ENCODE results near the gene CIAO2B.
A peak's percentile ranks its signal among the peaks of the same experiment; 100 is the strongest.

The CIAO2B gene

GRCh38 chr16:66889622-66890021 lies 44.6 kb downstream of the CIAO2B start:
- no peaks in the 10 kb centered on the region for H3K27me3 ChIP-seq (ENCODE audit: control insufficient read depth, insufficient read depth, low read length)
- H3K4me1 ChIP-seq: peaks cover 13% of the 10 kb centered on the region
- H2AFZ ChIP-seq: no peak overlapping the region
- H3K4me3 ChIP-seq (ENCODE audit: low read depth, low read length): no peak overlapping the region
- H3K9ac ChIP-seq: no peak overlapping the region
- no peak overlapping the region for H3K27ac ChIP-seq
- no peaks in the 10 kb centered on the region for H3K9me3 ChIP-seq (ENCODE audit: control insufficient read depth, low read length)
- H3K36me3 ChIP-seq (ENCODE audit: control insufficient read depth, insufficient read depth, low read length): no peaks in the 10 kb centered on the region
- peaks cover 6% of the 10 kb centered on the region for H3K79me2 ChIP-seq
- TF ChIP-seq CTCF (IDR thresholded peaks at IDR 0.05): no peak
- H3K4me2 ChIP-seq (ENCODE audit: low read length): no peak overlapping the region

- no peak overlapping the region for H3K9ac ChIP-seq
- no peak overlapping the region for H3K4me3 ChIP-seq (ENCODE audit: low read depth, low read length)
- peaks cover 13% of the 10 kb centered on the region for H3K4me1 ChIP-seq
- no peaks in the 10 kb centered on the region for H3K36me3 ChIP-seq (ENCODE audit: control insufficient read depth, insufficient read depth, low read length)
- no peak overlapping the region for H3K4me2 ChIP-seq (ENCODE audit: low read length)
- H3K79me2 ChIP-seq: no peaks in the 10 kb centered on the region
- no peaks in the 10 kb centered on the region for H3K27me3 ChIP-seq (ENCODE audit: control insufficient read depth, insufficient read depth, low read length)
- no peak overlapping the region for H3K27ac ChIP-seq
- H3K9me3 ChIP-seq (ENCODE audit: control insufficient read depth, low read length): no peaks in the 10 kb centered on the region
- no peak for TF ChIP-seq CTCF (IDR thresholded peaks at IDR 0.05)
- H2AFZ ChIP-seq: no peak overlapping the region
Observed at GRCh38 chr16:66888647-66889615, 45.3 kb downstream of the CIAO2B start.

- H3K9me3 ChIP-seq (ENCODE audit: control insufficient read depth, low read length): no peaks in the 10 kb centered on the region
- peak overlapping the region; percentile 35 for H3K4me2 ChIP-seq (ENCODE audit: low read length)
- peaks cover 13% of the 10 kb centered on the region for H3K4me1 ChIP-seq
- no peaks in the 10 kb centered on the region for H3K36me3 ChIP-seq (ENCODE audit: control insufficient read depth, insufficient read depth, low read length)
- peak overlapping the region; percentile 1 for H3K4me3 ChIP-seq (ENCODE audit: low read depth, low read length)
- no peak for TF ChIP-seq CTCF (IDR thresholded peaks at IDR 0.05)
- H3K27me3 ChIP-seq (ENCODE audit: control insufficient read depth, insufficient read depth, low read length): no peaks in the 10 kb centered on the region
- H3K9ac ChIP-seq: no peak overlapping the region
- H2AFZ ChIP-seq: no peak overlapping the region
- H3K27ac ChIP-seq: peak overlapping the region; percentile 63
- peaks cover 3% of the 10 kb centered on the region for H3K79me2 ChIP-seq
Observed at GRCh38 chr16:66886914-66887313, 47.3 kb downstream of the CIAO2B start.

- Histone ChIP-seq H3K36me3 (ENCODE audit: control insufficient read depth, insufficient read depth, low read length) (no peaks in the 10 kb centered on the region), H2AFZ (no peak overlapping the region), H3K9ac (no peak overlapping the region), H3K4me1 (peaks cover 13% of the 10 kb centered on the region), H3K79me2 (peaks cover 3% of the 10 kb centered on the region), H3K27ac (peak overlapping the region; percentile 63), H3K27me3 (ENCODE audit: control insufficient read depth, insufficient read depth, low read length) (no peaks in the 10 kb centered on the region), H3K4me2 (ENCODE audit: low read length) (peak overlapping the region; percentile 35), H3K9me3 (ENCODE audit: control insufficient read depth, low read length) (no peaks in the 10 kb centered on the region), H3K4me3 (ENCODE audit: low read depth, low read length) (peak overlapping the region; percentile 1)
- no peak for TF ChIP-seq CTCF (IDR thresholded peaks at IDR 0.05)
Observed at GRCh38 chr16:66886321-66886720, 47.9 kb downstream of the CIAO2B start.
